DND-41 (cell line): Measurements from ENCODE around the gene CAPSL.

ENCODE experiments used
- ATAC-seq: fragments of 200-7000 bp; cut with Tn5 transposase; 3 replicates; pipeline ENCODE4 v1.9.1; 2021; ENCODE audit warnings: low read depth; ENCODE audit not compliant: insufficient read depth
- DNase-seq: peaks from one replicate; pipeline ENCODE4 v3.0.0-alpha.2; 2020
- H2AFZ ChIP-seq: 2 replicates; pipeline ENCODE4 v1.6.0; 2012; ENCODE audit warnings: low read depth, low read length
- H3K27ac ChIP-seq: 2 replicates; pipeline ENCODE4 v1.5.1; 2012; ENCODE audit warnings: low read length, inconsistent platforms
- H3K27me3 ChIP-seq: fragments of 200-600 bp; sonication (generic); 2 replicates; pipeline ENCODE4 v1.6.0; 2012; ENCODE audit warnings: low read length, mild to moderate bottlenecking, inconsistent platforms; ENCODE audit not compliant: insufficient read depth, poor library complexity
- H3K36me3 ChIP-seq: 2 replicates; pipeline ENCODE4 v1.5.1; 2012; ENCODE audit warnings: low read length, inconsistent platforms; ENCODE audit not compliant: insufficient read depth
- H3K4me1 ChIP-seq: 2 replicates; pipeline ENCODE4 v1.5.1; 2012; ENCODE audit warnings: mild to moderate bottlenecking, low read length; ENCODE audit not compliant: insufficient read depth
- H3K4me2 ChIP-seq: 2 replicates; pipeline ENCODE4 v1.6.0; 2012; ENCODE audit warnings: mild to moderate bottlenecking, moderate library complexity, low read length, inconsistent platforms; ENCODE audit not compliant: insufficient read depth
- H3K4me3 ChIP-seq, 2 experiments: fragments of 200-600 bp in 1 of 2; shearing (Covaris generic) in 1 of 2; 2 replicates each; pipeline ENCODE4 v1.5.1; 2012 to 2016; ENCODE audit warnings: inconsistent platforms in 2 of 2, low read length in 2 of 2, mild to moderate bottlenecking in 2 of 2, low read depth in 1 of 2, moderate library complexity in 1 of 2
- H3K79me2 ChIP-seq: 2 replicates; pipeline ENCODE4 v1.6.0; 2012; ENCODE audit warnings: low read length, inconsistent platforms; ENCODE audit not compliant: insufficient read depth
- H3K9ac ChIP-seq: 2 replicates; pipeline ENCODE4 v1.6.0; 2012; ENCODE audit warnings: low read depth, mild to moderate bottlenecking, inconsistent platforms, low read length, moderate library complexity
- H3K9me3 ChIP-seq: 2 replicates; pipeline ENCODE4 v1.5.1; 2012; ENCODE audit warnings: low read length, moderate library complexity, mild to moderate bottlenecking, inconsistent platforms; ENCODE audit not compliant: insufficient read depth, severe bottlenecking
- H4K20me1 ChIP-seq: 2 replicates; pipeline ENCODE4 v1.6.0; 2012; ENCODE audit warnings: low read length; ENCODE audit not compliant: insufficient read depth
- CTCF ChIP-seq: IDR thresholded peaks from 2 replicates; pipeline ENCODE4 v1.5.1; 2012; ENCODE audit warnings: borderline replicate concordance, low read length, moderate library complexity, mild to moderate bottlenecking; ENCODE audit not compliant: poor library complexity, severe bottlenecking; ENCODE audit errors: extremely low read depth
- EZH2 ChIP-seq: IDR thresholded peaks from 3 replicates; pipeline ENCODE4 v1.6.1; 2012; ENCODE audit warnings: borderline replicate concordance, low read depth, mild to moderate bottlenecking, moderate library complexity, low read length, inconsistent platforms; ENCODE audit not compliant: severe bottlenecking

The CAPSL gene

DNA sequence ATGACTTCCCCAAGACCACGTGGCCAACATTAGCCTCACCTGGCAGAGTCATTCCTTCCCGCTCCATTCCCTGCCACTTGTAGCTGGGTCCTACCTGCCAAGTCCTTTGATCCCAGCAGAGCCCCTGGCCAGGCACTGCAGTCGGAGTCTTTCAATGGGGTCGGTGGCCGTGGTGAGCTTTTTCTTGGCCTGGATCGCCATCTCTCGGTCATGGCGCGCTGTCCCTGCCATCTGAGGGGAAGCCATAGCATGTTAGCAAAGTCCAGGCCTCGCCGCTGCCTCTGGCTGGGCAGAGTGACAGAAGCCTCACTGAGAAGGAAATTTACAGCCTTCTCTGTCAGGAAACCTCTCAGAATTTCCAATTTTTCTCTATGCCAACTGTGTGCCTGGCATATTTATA, 17.5 kb downstream of the CAPSL start:
- Histone ChIP-seq H2AFZ (no peak overlapping the region), H3K4me2 (no peak overlapping the region), H3K36me3 (peaks cover 3% of the 10 kb centered on the region; the same call in 1 of the 2 replicates), H3K9me3 (peaks cover 8% of the 10 kb centered on the region), H3K9ac (no peak overlapping the region), H3K27me3 (no peaks in the 10 kb centered on the region), H3K4me1 (peaks cover 72% of the 10 kb centered on the region), H4K20me1 (no peaks in the 10 kb centered on the region), H3K4me3 (no peak overlapping the region), H3K79me2 (peaks cover 19% of the 10 kb centered on the region), H3K27ac (peak overlapping the region; percentile 86)
- TF ChIP-seq EZH2 (no peak), CTCF (no peak)
- DNase-seq (no peak), ATAC-seq (no peak)

DNA sequence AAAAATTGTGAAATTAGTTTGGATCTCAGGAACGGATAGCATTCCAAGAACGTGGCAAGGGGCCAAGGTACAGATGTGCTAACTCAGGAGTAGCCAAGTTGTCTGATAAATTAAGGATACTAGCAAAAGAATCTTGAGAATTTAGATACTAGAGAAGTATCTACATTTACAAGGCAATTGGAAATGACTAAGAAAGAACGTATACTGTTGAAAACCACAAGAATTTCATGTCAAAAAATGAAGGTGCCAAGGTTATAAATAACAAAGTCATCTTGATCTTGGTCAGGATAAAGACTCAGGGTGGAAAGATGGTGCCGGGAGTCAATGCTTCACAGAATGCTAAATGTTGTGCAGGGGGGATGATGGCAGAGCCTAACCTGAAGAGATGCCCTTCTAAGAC, 19.2 kb downstream of the CAPSL start:
- Histone ChIP-seq H3K27me3 (no peaks in the 10 kb centered on the region), H3K4me3 (no peak overlapping the region), H3K9me3 (peaks cover 8% of the 10 kb centered on the region)

GRCh38 chr5:35908814-35909213, 29.6 kb downstream of the CAPSL start:
- H3K9ac ChIP-seq, result peak overlapping the region; percentile 62
- H3K4me1 ChIP-seq, result peaks cover 75% of the 10 kb centered on the region
- peak overlapping the region; percentile 44 for H3K4me2 ChIP-seq
- peaks cover 29% of the 10 kb centered on the region for H3K9me3 ChIP-seq
- ATAC-seq (peak; percentile 65), DNase-seq (peak; percentile 59)
- H4K20me1 ChIP-seq, result no peaks in the 10 kb centered on the region
- peaks cover 24% of the 10 kb centered on the region for H3K79me2 ChIP-seq
- H3K27me3 ChIP-seq, result no peaks in the 10 kb centered on the region
- peak overlapping the region; percentile 95 for H3K27ac ChIP-seq
- no peak overlapping the region for H2AFZ ChIP-seq
- H3K4me3 ChIP-seq, result 0 out of 4 replicates have a peak overlapping the region, but pooled peaks of 1 of the 2 experiments have one; percentile 1
- peaks cover 10% of the 10 kb centered on the region; the same call in 1 of the 2 replicates for H3K36me3 ChIP-seq
- TF ChIP-seq CTCF (no peak), EZH2 (no peak)

More for the DNA sequence above, 19.2 kb downstream of the CAPSL start:
- peaks cover 16% of the 10 kb centered on the region for H3K79me2 ChIP-seq
- no peak overlapping the region for H3K4me2 ChIP-seq
- H3K4me1 ChIP-seq, result peaks cover 56% of the 10 kb centered on the region
- H3K9ac ChIP-seq, result no peak overlapping the region
- peaks cover 3% of the 10 kb centered on the region; the same call in 1 of the 2 replicates for H3K36me3 ChIP-seq
- 0 out of 3 replicates have a peak, but pooled peaks have one; percentile 6 for ATAC-seq
- DNase-seq, result no peak
- H4K20me1 ChIP-seq, result no peaks in the 10 kb centered on the region
- no peak overlapping the region for H2AFZ ChIP-seq
- no peak for TF ChIP-seq CTCF
- no peak for TF ChIP-seq EZH2
- H3K27ac ChIP-seq, result peak overlapping the region; percentile 86
